Vagina (tissue), 2 donors: Measurements from ENCODE around the gene C12orf56. TPM values are rescaled to one million over a fixed set of nuclear protein-coding genes. Genes with fewer than 3 reads are reported as not detected.
"Not testable (repeated sequence)": the region's sequence is repeated elsewhere in the genome, so short reads cannot be mapped to it uniquely, and the experiment has no call there.

ENCODE experiments used
- DNase-seq, 2 donors: peaks; one replicate each; pipeline ENCODE4 v3.0.0-alpha.2; 2017; ENCODE audit errors: extremely low spot score in 2 of 2
- H3K27ac ChIP-seq: fragments of 200-600 bp; sonication (generic); one replicate; pipeline ENCODE4 v1.5.1; 2019
- H3K27me3 ChIP-seq: fragments of 200-600 bp; sonication (generic); one replicate; pipeline ENCODE4 v1.5.1; 2019
- H3K36me3 ChIP-seq, 2 donors: fragments of 200-600 bp; sonication (generic); one replicate each; pipeline ENCODE4 v1.5.1; 2017 to 2019
- H3K4me1 ChIP-seq: fragments of 200-600 bp; sonication (generic); one replicate; pipeline ENCODE4 v1.5.1; 2019
- H3K4me3 ChIP-seq, 2 donors: fragments of 200-600 bp; sonication (generic); 1 replicate in 1 of 2; 2 replicates in 1 of 2; pipeline ENCODE4 v1.5.1; 2016 to 2019
- H3K9me3 ChIP-seq: fragments of 200-600 bp; sonication (generic); one replicate; pipeline ENCODE4 v1.5.1; 2019
- POLR2A ChIP-seq, 2 donors: fragments of 450-650 bp; IDR thresholded peaks; one replicate each; pipeline ENCODE4 v1.6.1; 2017; ENCODE audit warnings: antibody characterized with exemption in 2 of 2, mild to moderate bottlenecking in 2 of 2, moderate library complexity in 2 of 2
- POLR2AphosphoS5 ChIP-seq, 2 donors: sonication (generic); formaldehyde crosslinking; IDR thresholded peaks; one replicate each; pipeline ENCODE4 v1.9.0; 2017; ENCODE audit warnings: antibody characterized with exemption in 2 of 2, mild to moderate bottlenecking in 2 of 2, low read depth in 1 of 2; ENCODE audit not compliant: insufficient read depth in 1 of 2
- intact Hi-C: fragments of 100-400 bp; cut with DNase I; formaldehyde crosslinking; loops from one replicate; pipeline ENCODE4 v1.15.1; 2023
- small RNA-seq: library from RNA; depleted of rRNA; stranded (forward); fragments of <200 nt; gene quantifications from one replicate; pipeline ENCODE3, GENCODE V24; 2016
- total RNA-seq: library from RNA; depleted of rRNA; stranded (reverse); fragments of >200 nt; gene quantifications from one replicate; pipeline ENCODE4 v1.2.3, GENCODE V29; 2016
- TF ChIP-seq, protein P1 (sequence below), 3 experiments: fragments of 450-650 bp in 2 of 3; fragments of 200-600 bp in 1 of 3; sonication (generic) in 1 of 3; IDR thresholded peaks; one replicate each; pipeline ENCODE4 v1.5.1; 2017 to 2019; ENCODE audit warnings: antibody characterized with exemption in 3 of 3, mild to moderate bottlenecking in 2 of 3, moderate library complexity in 2 of 3

C12orf56 gene
- total RNA-seq, 1 donor from 2014 or later: 7.4 TPM

DNA sequence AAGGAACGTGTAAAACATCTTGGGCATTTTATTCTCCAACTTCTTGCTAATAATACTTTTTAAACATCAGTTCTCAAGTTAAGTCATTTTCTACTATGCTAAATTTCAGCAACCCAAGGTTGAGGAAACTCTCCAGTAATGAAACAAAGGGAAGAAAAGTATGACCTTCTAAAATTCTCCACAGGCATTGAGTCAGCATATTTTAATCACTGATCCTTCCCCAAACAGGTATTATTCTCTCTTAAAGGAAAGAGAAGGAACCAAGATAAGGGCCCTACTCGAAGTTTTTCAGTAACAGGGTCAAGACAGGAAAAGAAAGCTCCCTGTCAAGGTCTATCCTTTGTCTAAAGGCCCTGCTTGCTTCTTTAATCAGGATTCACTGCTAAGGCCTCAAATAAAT is 171.4 kb downstream of the C12orf56 start:
- no peak for TF ChIP-seq POLR2AphosphoS5 (IDR thresholded peaks at IDR 0.05; ENCODE audit: insufficient read depth in 1 of 2, low read depth in 1 of 2)
- H3K27ac ChIP-seq: no peak overlapping the region

DNA sequence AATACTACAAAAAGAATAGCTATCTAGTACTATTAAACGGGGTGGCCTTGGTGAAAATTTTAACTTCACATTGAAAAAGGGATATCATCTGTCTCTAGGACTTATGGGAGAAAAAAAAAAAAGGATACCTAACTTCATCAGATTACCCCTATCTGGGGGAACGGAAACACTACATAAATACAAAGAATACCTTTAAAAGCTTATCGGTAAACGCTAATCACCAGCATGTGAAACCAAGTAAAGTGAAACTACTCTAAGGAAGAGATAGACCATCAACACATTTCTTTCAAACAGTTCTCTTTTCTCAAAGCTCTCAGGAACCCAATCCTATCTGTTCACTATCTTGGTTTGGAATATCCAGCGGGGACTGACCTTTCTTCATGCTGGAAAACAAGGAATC is 172.0 kb downstream of the C12orf56 start:
- TF ChIP-seq, protein P1, sequence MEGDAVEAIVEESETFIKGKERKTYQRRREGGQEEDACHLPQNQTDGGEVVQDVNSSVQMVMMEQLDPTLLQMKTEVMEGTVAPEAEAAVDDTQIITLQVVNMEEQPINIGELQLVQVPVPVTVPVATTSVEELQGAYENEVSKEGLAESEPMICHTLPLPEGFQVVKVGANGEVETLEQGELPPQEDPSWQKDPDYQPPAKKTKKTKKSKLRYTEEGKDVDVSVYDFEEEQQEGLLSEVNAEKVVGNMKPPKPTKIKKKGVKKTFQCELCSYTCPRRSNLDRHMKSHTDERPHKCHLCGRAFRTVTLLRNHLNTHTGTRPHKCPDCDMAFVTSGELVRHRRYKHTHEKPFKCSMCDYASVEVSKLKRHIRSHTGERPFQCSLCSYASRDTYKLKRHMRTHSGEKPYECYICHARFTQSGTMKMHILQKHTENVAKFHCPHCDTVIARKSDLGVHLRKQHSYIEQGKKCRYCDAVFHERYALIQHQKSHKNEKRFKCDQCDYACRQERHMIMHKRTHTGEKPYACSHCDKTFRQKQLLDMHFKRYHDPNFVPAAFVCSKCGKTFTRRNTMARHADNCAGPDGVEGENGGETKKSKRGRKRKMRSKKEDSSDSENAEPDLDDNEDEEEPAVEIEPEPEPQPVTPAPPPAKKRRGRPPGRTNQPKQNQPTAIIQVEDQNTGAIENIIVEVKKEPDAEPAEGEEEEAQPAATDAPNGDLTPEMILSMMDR (IDR thresholded peaks at IDR 0.05): no peak
- TF ChIP-seq POLR2AphosphoS5 (IDR thresholded peaks at IDR 0.05; ENCODE audit: insufficient read depth in 1 of 2, low read depth in 1 of 2): no peak
- TF ChIP-seq POLR2A (IDR thresholded peaks at IDR 0.05): no peak
- intact Hi-C loops: no loop called here
- no peak overlapping the region for H3K27ac ChIP-seq

More for the DNA sequence above, 171.4 kb downstream of the C12orf56 start:
- Histone ChIP-seq H3K4me3 (no peak overlapping the region), H3K4me1 (peaks cover 11% of the 10 kb centered on the region), H3K36me3 (peaks cover 0 to 6% of the 10 kb centered on the region in 2 donors), H3K27me3 (no peaks in the 10 kb centered on the region), H3K9me3 (no peaks in the 10 kb centered on the region)
- DNase-seq: no peak
- intact Hi-C loops: no loop called here

DNA sequence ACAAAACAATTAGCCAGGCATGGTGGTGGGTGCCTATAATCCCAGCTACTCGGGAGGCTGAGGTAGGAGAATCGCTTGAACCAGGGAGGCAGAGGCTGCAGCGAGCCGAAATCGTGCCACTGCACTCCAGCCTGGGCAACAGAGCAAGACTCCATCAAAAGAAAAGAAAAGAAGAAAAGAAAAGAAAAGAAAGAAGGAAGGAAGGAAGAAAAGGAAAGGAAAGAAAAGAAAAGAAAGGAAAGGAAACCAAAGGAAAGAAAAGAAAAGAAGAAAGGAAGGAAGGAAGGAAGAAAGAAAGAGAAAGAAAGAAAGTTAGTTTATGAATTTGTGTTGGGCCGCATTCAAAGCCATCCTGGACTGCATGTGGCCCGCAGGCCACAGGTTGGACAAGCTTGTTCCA is 172.9 kb downstream of the C12orf56 start:
- H3K27me3 ChIP-seq, DNase-seq, H3K9me3 ChIP-seq, H3K27ac ChIP-seq, intact Hi-C loops, H3K4me3 ChIP-seq: not testable (repeated sequence)
- Histone ChIP-seq H3K4me1 (peaks cover 11% of the 10 kb centered on the region), H3K36me3 (peaks cover 0 to 12% of the 10 kb centered on the region in 2 donors)

More for the DNA sequence above, 172.0 kb downstream of the C12orf56 start:
- no peak overlapping the region for H3K4me3 ChIP-seq
- H3K36me3 ChIP-seq: peaks cover 0 to 6% of the 10 kb centered on the region in 2 donors
- H3K9me3 ChIP-seq: no peaks in the 10 kb centered on the region
- H3K4me1 ChIP-seq: peaks cover 11% of the 10 kb centered on the region
- no peak for DNase-seq
- no peaks in the 10 kb centered on the region for H3K27me3 ChIP-seq

DNA sequence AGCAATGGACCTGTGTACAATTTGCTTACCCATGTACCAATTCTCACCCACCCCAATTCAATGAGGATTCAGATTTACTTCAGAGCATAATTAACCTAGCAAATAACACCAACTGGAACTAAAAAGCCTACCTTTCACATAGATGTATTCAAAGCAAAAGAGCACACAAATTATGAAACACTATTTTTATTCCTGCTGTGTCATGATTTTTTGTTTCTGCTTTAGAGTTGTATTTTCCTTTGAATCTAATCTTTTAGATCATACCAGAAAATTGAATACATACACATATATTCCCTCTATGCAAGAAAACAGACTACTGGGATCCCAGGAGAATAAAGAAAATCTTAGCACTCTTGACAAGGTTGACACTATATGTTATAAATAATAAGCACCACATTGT is 174.3 kb downstream of the C12orf56 start:
- H3K4me1 ChIP-seq: peaks cover 6% of the 10 kb centered on the region
- DNase-seq: no peak
- intact Hi-C loops: no loop called here
- peaks cover 0 to 26% of the 10 kb centered on the region in 2 donors for H3K36me3 ChIP-seq
- no peak overlapping the region for H3K27ac ChIP-seq
- TF ChIP-seq, protein P1 (IDR thresholded peaks at IDR 0.05): no peak
- TF ChIP-seq POLR2A (IDR thresholded peaks at IDR 0.05) (no peak), POLR2AphosphoS5 (IDR thresholded peaks at IDR 0.05; ENCODE audit: insufficient read depth in 1 of 2, low read depth in 1 of 2) (no peak)
- H3K4me3 ChIP-seq: no peak overlapping the region
- no peaks in the 10 kb centered on the region for H3K27me3 ChIP-seq
- H3K9me3 ChIP-seq: no peaks in the 10 kb centered on the region

Small RNAs within 50 kb of the gene (small RNA-seq; reads per million reads assigned to genes)
- not detected for gene RF01210
- gene RNU5A-7P: not detected

Other genes starting within 250 kb of the C12orf56 start
- gene KICS2, start 168.5 kb downstream of the C12orf56 start, total RNA-seq: 9.6 TPM
- 46.2 TPM for gene XPOT, start 13.6 kb upstream of the C12orf56 start, total RNA-seq
- gene TBK1, start 61.4 kb upstream of the C12orf56 start, total RNA-seq: 29.0 TPM
- gene RASSF3, start 219.7 kb upstream of the C12orf56 start, total RNA-seq: 29.5 TPM